GM20431 (cell line): ENCODE results near the gene BMP6.

ENCODE experiments used
- in situ Hi-C: fragments of 300-500 bp; cut with MseI, MboI; formaldehyde crosslinking; loops from one replicate; pipeline ENCODE4 v1.15.0; 2020; ENCODE audit warnings: low sequenced_read_pairs; ENCODE audit not compliant: unreplicated experiment

BMP6 gene

DNA sequence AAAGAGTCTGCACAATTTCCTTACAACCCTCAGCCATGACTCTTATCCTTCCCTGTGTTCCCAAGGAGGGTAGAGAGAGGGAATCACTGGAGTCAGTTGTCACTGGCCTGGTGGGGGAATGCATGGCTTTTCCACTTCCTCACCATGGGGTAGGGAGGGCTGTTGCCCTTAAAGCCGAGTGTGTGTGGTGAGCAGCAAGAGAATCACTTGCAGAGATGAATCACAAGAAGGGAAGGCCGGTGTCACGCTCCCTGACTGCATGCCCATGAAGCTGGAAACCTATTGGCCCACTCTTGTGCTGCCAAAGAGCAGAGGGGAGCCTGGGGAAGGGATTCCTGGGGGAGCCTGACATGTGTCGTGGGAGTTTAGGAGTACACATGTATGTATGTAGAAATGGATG is 18.1 kb upstream of the BMP6 start:
- in situ Hi-C loops = no loop called here

DNA sequence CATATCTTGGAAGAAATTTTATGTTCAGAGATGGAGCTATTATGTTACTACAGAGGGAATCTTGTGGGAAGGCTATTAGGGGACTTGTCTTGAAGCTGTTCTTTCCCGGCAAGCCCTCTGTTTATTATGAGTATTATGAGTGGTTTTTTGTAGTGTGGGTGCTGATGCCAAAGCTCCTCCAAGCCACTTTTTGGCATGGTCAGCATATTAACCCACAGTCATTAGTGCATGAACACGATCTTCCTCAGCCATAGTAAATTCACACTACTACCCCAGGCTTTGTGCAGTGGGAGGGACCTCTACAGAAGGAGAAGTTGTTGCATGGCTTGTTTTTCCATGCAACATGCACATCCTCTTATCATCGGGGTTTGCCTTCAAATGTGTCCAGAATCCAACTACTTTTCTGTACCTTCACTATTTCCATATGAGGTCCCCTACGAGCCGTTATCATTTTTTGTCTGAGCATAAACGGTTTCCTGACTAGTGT is 6.5 kb upstream of the BMP6 start:
- in situ Hi-C loops = no loop called here

DNA sequence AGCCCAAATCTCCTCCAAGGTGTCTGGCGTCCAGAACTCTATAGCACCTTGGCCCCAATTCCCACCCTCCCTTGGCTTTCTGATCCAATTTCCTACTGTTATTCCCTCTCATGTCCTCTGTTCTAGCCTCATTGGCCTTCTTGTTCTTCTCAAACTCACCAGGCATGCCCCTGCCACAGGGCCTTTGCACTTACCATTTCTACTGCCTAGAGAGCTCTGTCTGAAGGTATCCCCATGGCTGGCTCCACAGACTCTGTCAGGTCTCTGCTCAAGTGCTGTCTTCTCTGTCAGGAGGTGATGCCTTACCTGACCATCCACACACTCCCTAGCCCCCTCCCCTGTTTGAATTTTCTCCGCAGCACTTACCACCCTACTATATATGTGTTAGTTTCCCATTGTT is 5.6 kb upstream of the BMP6 start:
- in situ Hi-C loops = loop anchor here (10.0 kb wide), 1 partner anchor 274 kb away; no protein-coding TSS in a partner anchor

- in situ Hi-C loops = loop anchor here (10.0 kb wide), 1 partner anchor 273 kb away; no protein-coding TSS in a partner anchor
These were observed 4.2 kb upstream of the BMP6 start for GRCh38 chr6:7721649-7722048.

- in situ Hi-C loops = loop anchor here (10.0 kb wide), 1 partner anchor 272 kb away; no protein-coding TSS in a partner anchor
These were observed 2.9 kb upstream of the BMP6 start for GRCh38 chr6:7723041-7723447.

DNA sequence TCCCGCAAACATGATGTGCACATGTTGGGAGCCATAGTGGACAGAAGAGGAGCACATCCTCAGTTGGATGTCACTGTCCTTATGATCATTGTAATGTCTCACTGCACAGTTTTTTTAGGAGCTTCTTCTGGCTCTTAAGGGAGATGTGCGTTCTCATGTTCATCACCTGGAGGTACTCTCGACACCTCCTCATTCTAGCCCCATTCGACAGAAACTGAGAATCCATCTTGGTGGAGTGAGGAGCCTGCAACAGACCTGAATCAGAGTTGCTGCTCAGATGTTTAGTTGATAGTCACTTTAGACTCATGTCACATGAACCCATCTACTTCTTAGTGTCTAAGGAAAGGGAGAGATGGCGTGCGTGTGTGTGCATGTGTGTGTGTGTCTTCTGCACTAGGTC is 2.3 kb upstream of the BMP6 start:
- in situ Hi-C loops = loop anchor here (10.0 kb wide), 1 partner anchor 271 kb away; no protein-coding TSS in a partner anchor

- in situ Hi-C loops = loop anchor here (10.0 kb wide), 1 partner anchor 269 kb away; no protein-coding TSS in a partner anchor
These were observed 487 bp upstream of the BMP6 start for GRCh38 chr6:7725412-7725811.

GRCh38 chr6:7726416-7727085 is 652 bp downstream of the BMP6 start:
- in situ Hi-C loops = loop anchor here (10.0 kb wide), 1 partner anchor 268 kb away; no protein-coding TSS in a partner anchor

DNA sequence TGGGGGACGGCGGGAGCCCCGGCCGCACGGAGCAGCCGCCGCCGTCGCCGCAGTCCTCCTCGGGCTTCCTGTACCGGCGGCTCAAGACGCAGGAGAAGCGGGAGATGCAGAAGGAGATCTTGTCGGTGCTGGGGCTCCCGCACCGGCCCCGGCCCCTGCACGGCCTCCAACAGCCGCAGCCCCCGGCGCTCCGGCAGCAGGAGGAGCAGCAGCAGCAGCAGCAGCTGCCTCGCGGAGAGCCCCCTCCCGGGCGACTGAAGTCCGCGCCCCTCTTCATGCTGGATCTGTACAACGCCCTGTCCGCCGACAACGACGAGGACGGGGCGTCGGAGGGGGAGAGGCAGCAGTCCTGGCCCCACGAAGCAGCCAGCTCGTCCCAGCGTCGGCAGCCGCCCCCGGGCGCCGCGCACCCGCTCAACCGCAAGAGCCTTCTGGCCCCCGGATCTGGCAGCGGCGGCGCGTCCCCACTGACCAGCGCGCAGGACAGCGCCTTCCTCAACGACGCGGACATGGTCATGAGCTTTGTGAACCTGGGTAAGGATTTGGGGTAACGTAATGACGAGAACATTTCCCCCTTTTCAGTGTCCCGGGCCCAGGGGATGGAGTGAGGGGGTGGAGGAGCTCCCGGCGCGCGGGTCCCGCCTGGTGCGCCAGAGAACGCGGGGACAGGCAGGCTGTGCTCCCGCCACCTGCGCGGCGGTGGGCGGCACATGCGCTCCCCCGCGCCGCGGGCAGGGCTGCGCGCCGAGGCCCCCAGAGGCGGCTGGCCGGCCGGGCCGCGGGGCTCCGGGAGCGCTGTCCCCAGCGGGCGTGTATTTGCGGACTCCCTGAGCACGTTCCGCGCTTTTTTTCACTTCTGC is 1.4 kb downstream of the BMP6 start:
- in situ Hi-C loops = loop anchor here (10.0 kb wide), 1 partner anchor 267 kb away; no protein-coding TSS in a partner anchor

GRCh38 chr6:7727946-7728854 is 2.3 kb downstream of the BMP6 start:
- in situ Hi-C loops = loop anchor here (10.0 kb wide), 1 partner anchor 267 kb away; no protein-coding TSS in a partner anchor

DNA sequence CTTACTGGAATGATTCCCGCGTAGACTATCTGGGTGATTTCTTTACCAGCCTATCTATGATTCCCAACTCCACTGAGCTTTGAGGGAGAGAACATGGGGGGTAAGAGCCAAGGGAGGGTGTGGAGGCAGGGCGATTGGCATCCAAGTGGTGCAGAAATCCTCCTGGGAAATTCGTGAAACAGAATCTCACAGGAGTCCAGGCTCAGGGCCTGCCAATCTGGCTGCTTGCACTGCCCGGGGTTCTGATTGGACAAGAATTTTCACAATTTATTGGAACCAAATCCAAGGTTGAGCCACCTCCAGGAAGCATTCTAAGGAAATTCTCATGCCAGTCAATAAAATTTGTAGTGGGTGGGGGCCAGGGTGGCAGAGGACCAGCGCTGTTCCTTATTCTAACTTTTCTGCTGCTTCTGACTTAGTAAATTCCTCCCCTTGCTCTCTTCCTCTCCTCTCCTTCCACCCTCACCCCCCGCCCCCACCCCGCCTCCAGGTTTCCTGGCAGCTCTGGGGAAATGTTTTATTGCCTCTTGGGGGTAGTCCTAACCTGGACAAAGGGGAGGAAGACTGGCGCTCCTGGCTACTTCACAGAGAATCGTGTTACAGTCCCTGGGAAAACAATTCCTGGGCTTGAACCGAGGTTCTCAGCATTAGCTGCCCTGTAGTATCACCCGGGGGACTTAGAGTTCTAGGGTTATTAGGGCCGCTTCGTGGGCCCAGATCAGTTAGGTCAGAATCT is 3.1 kb downstream of the BMP6 start:
- in situ Hi-C loops = loop anchor here (10.0 kb wide), 1 partner anchor 266 kb away; no protein-coding TSS in a partner anchor

DNA sequence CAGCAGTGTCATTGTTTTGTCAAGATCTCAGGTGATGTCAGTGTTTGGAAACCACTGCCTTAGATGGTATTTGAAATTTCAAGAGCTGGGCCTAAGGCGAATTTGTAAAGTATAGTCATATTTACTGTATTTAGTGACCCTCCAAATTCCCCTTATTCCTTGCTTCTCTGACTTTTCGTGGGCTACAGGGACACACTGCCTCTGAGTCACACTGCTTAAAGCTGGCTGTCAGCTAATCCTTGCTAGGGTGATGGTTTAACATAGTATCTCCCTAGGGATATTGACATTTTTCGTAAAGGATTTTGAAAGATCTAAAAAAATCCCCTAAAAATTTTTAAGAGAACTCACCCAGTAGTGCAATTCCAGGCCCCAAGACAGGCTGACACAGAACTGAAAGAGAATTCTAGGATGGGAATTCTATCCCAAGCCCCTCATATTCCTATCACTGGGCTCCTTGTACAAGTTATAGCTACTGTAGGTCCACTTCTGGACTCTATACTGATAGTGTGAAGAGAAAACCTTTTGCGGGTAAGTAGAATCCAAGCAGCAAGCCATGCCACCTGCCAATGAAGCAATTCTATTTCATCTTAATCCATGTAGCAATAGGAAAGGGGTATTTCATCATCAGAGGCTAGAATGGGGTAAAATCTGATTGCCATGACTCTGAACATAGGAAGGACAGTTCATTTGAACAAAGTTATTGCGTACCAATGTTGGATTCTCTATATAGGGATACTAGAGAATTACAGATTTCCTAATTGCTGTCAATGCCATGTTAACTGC is 4.3 kb downstream of the BMP6 start:
- in situ Hi-C loops = no loop called here

DNA sequence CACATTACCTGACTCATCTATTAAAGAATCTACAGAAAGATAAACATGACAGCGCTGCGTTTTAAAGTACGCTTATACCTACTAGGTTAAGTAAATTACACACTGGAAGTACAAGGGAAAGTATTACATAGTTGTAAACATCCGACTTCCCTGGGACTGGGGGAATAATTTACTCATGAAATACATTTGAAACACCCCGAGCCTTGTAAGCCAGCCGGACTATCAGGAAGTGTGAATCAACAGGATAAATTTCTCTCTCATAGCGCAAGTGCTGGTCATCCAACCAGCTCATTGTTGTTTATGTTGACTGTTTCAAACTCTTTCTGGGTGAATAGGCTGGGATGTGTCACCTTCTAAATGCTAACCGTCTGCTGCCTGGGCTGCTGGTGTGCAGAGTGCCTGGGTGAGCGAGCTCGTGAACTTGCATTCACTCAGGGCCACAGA is 4.9 kb downstream of the BMP6 start:
- in situ Hi-C loops = no loop called here

DNA sequence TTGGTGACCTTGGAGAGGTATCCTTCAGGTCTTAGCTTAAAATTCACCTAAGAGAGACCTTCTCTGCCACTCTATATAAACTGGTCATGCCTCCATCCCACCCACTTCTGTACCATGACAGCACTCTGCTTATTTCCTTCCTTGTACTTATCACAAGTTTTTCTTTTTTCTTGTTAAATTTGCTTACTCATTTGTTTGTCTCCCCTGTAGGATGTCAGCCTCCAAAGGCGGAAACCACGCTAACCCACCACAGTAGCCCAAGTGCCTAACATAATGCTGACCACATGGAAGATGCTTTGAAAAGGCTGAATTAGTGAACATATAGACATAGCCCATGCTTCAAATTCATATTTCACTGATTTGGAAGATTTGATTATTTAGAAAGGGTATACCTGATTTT is 5.4 kb downstream of the BMP6 start:
- in situ Hi-C loops = no loop called here

DNA sequence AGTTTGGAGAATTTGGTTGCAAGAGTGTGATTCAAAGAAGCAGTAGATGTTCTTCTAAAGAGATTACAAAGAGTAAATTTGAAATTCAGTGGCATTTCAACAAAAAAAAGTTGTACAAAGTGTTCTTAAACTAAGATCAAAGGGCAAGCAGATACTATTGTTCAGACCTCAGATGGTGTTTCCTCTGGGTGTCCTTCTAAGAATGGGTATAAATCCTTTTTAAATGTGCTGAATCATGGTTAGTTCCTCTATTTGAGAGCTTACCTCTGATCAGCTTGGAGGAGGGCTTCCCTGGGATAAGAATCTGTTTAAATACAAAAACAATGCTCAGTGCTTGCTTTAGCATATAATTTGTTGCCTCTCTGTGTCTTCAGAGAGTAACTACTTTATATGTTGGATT is 6.3 kb downstream of the BMP6 start:
- in situ Hi-C loops = no loop called here

DNA sequence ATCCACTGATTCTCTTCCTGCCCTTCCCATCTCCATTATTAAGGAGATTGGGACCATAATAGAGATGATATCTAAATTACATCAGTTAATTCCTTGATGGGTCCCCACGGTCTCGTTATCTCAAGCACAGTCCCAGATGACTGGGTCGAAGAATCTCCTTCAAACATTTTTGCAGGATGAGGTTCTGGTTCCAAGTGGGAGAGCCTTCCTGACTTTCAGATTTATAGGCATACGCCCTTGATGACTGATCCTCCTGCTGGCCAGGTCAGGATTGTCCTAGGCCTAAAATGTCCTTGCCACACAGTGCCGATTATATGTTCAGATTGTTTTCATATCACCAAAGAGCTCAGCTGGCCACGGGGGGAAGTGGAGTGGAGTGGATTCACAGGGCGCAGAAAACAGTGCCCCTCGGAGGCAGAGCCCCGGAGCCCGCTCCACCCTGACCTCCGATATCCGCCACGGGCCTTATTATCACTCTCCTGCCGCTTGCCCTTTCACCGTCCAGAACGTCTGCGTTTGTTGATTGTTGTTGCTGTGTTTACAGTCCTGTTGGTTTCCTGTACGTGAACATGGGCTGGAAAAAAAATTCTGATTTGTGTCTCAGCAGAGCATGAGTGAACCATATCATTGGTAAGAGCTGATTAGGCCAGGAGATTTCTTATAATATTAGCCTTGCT is 8.9 kb downstream of the BMP6 start:
- in situ Hi-C loops = no loop called here

DNA sequence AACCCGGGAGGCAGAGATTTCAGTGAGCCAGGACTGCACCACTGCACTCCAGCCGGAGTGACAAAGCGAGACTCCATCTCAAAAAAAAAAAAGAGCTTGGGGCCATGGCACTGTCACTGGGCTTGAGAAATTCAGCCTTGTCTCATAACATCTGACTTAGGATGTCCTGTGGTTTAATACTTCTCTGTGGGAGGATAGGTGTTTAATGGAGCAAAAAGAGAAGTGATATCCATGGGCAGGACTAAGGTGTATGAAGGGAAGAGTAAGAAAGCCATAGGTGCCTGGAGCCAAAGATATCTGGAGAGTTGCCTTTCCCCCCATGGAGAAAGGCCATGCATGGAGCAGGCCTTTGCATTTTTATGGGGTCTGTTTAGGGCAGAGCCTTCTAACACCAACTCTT is 11.2 kb downstream of the BMP6 start:
- in situ Hi-C loops = no loop called here

GRCh38 chr6:7737867-7738266 is 12.0 kb downstream of the BMP6 start:
- in situ Hi-C loops = no loop called here
